Smooth muscle cell (in vitro differentiated cells): ENCODE results near the gene CRELD1. TPM values are rescaled to one million over a fixed set of nuclear protein-coding genes. Genes with fewer than 3 reads are reported as not detected.
"Not testable (repeated sequence)": the region's sequence is repeated elsewhere in the genome, so short reads cannot be mapped to it uniquely, and the experiment has no call there.

Experiments
- DNase-seq: peaks from one replicate; lab custom pipeline; 2025; ENCODE audit not compliant: unreplicated experiment; lab: John Stamatoyannopoulos, UW
- H2AFZ ChIP-seq: fragments of 200-600 bp; sonication (generic); 2 replicates; pipeline ENCODE4 v1.6.0; 2016; ENCODE audit warnings: antibody characterized with exemption, low read depth, mild to moderate bottlenecking
- H3F3A ChIP-seq: fragments of 200-600 bp; sonication (generic); 2 replicates; pipeline ENCODE4 v1.6.0; 2017; ENCODE audit warnings: antibody characterized with exemption, low read depth
- H3K27ac ChIP-seq: fragments of 200-600 bp; sonication (generic); 2 replicates; pipeline ENCODE4 v1.5.1; 2016; ENCODE audit warnings: low read depth, mild to moderate bottlenecking
- H3K27me3 ChIP-seq: fragments of 200-600 bp; sonication (generic); 2 replicates; pipeline ENCODE4 v1.6.1; 2016; ENCODE audit warnings: low read depth, mild to moderate bottlenecking
- H3K36me3 ChIP-seq: fragments of 200-600 bp; sonication (generic); 2 replicates; pipeline ENCODE4 v1.5.1; 2016; ENCODE audit warnings: low read depth
- H3K4me1 ChIP-seq: fragments of 200-600 bp; sonication (generic); 2 replicates; pipeline ENCODE4 v1.5.1; 2016; ENCODE audit warnings: low read depth
- H3K4me2 ChIP-seq: fragments of 200-600 bp; sonication (generic); 2 replicates; pipeline ENCODE4 v1.6.0; 2016; ENCODE audit warnings: mild to moderate bottlenecking
- H3K4me3 ChIP-seq: fragments of 200-600 bp; sonication (generic); 2 replicates; pipeline ENCODE4 v1.5.1; 2016; ENCODE audit warnings: mild to moderate bottlenecking
- H3K79me2 ChIP-seq: fragments of 200-600 bp; sonication (generic); 2 replicates; pipeline ENCODE4 v1.6.0; 2016; ENCODE audit warnings: low read depth, mild to moderate bottlenecking
- H3K9ac ChIP-seq: fragments of 200-600 bp; sonication (generic); 2 replicates; pipeline ENCODE4 v1.6.0; 2016; ENCODE audit warnings: low read depth
- H3K9me3 ChIP-seq: fragments of 200-600 bp; sonication (generic); replicated peaks from 2 replicates; pipeline ENCODE4 v1.5.1; 2016; ENCODE audit warnings: low read depth
- H4K20me1 ChIP-seq: fragments of 200-600 bp; sonication (generic); 2 replicates; pipeline ENCODE4 v1.6.0; 2016; ENCODE audit warnings: low read depth
- CTCF ChIP-seq: fragments of 200-600 bp; sonication (generic); IDR thresholded peaks from 2 replicates; pipeline ENCODE4 v1.5.1; 2017; ENCODE audit warnings: borderline replicate concordance, mild to moderate bottlenecking, antibody characterized with exemption; ENCODE audit not compliant: insufficient read depth, poor library complexity, severe bottlenecking
- WGBS: methylation state at CpG from one replicate; pipeline ENCODE4 v1.1.7; 2016; ENCODE audit warnings: low lambda C conversion rate; 5-methylcytosine and 5-hydroxymethylcytosine counted together
- polyA plus RNA-seq: library from polyadenylated mRNA; unstranded; fragments of >200 nt; fragmentation: Nextera tagmentation; extraction: Ambion mirVana; gene quantifications from 2 replicates; pipeline ENCODE4 v1.2.1, GENCODE V29; 2016
- total RNA-seq: library from RNA; depleted of rRNA; stranded (reverse); fragments of >200 nt; gene quantifications from 2 replicates; pipeline ENCODE4 v1.2.3, GENCODE V29; 2014

The CRELD1 gene
- total and polyA plus RNA-seq, 2 experiments from 2014 or later, result 25.8 to 68.6 TPM

DNA sequence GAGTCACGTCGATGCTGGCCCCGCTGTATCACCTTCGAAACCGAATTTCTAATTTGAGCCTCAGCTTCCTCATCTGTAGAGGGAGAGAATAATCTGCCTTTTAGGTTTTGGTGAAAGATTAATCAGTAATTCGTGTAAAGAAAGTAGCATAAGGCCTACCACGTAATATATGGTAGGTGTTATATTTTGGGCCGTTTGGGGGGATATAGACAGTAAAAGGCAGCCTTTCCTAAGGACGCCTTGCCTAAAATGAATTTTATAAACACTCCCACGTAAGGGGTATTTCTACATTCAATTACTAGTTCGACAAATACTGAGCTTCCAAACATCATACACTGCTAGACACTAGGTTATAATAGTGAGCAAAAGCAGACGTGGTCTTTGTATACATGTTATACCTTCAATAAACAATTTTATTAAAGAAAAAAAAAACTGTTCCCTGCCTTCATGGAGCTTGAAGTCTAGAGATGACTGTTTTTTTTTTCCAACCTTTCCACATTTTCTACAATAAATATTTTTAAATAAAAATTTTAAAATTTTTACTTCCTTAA, 42.5 kb upstream of the CRELD1 start:
- Histone ChIP-seq H2AFZ (peak overlapping the region; percentile 93), H3K9ac (peak overlapping the region; percentile 98), H3K27me3 (no peaks in the 10 kb centered on the region), H3K79me2 (peaks cover 22% of the 10 kb centered on the region), H3K4me2 (peak overlapping the region; percentile 99), H3K4me1 (peaks cover 9% of the 10 kb centered on the region), H3F3A (no peaks in the 10 kb centered on the region), H3K27ac (peak overlapping the region; percentile 82), H3K4me3 (peak overlapping the region; percentile 90), H3K9me3 (no peaks in the 10 kb centered on the region), H3K36me3 (no peaks in the 10 kb centered on the region), H4K20me1 (no peaks in the 10 kb centered on the region)
- WGBS, result 12% methylated on average over 12 of the region's 12 CpGs
- no peak for DNase-seq
- no peak for TF ChIP-seq CTCF

DNA sequence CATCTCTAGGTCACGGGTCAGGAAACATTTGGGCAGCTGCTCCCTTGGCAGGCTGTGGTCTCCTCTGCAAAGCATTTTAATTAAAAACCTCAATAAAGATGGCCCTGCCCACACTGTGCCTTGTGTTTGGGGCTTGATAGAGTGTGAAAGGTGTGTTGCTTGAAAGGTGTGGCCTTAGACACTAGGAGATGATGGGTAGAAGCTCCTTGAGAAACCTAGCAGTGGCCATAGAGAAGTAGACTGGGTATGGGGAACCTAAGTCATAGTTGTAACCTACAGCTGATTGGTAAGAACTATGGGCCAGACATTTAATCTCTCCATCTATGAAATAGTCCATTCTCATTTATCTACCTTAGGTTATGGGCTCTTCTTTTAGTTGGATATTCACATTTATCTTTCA, 39.9 kb upstream of the CRELD1 start:
- Histone ChIP-seq H3K9me3 (no peaks in the 10 kb centered on the region), H3K4me3 (no peak overlapping the region), H3K27me3 (no peaks in the 10 kb centered on the region), H4K20me1 (no peaks in the 10 kb centered on the region), H3K79me2 (peaks cover 22% of the 10 kb centered on the region), H3K4me1 (peaks cover 9% of the 10 kb centered on the region), H3K4me2 (no peak overlapping the region), H3K36me3 (no peaks in the 10 kb centered on the region), H3K9ac (no peak overlapping the region), H3F3A (no peaks in the 10 kb centered on the region), H3K27ac (peak overlapping the region; percentile 40), H2AFZ (no peak overlapping the region)
- DNase-seq, result no peak
- 100% methylated on average over 1 of the region's 1 CpG for WGBS
- no peak for TF ChIP-seq CTCF

DNA sequence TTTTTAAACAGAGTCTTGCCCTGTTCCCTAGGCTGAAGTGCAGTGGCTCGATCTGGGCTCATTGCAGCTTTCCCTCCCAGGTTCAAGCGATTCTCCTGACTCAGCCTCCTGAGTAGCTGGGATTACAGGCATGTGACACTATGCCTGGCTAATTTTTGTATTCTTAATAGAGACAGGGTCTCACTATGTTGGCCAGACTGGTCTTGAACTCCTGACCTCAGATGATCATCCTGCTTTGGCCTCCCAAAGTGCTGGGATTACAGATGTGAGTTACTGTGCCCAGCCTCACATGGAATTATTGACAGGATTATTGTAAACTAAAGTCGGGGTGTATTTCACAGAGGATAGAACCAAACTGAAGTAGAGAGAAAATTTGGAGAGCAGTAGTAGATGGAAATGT, 37.9 kb upstream of the CRELD1 start:
- H3K4me2 ChIP-seq, H3F3A ChIP-seq, H3K36me3 ChIP-seq, H3K4me1 ChIP-seq, H3K9me3 ChIP-seq, H4K20me1 ChIP-seq, H2AFZ ChIP-seq, H3K4me3 ChIP-seq, H3K27me3 ChIP-seq, DNase-seq, H3K9ac ChIP-seq, H3K27ac ChIP-seq: not testable (repeated sequence)
- H3K79me2 ChIP-seq, result peaks cover 19% of the 10 kb centered on the region
- 98% methylated on average over 3 of the region's 3 CpGs for WGBS

GRCh38 chr3:9896755-9897407, 36.8 kb upstream of the CRELD1 start:
- H3K4me2 ChIP-seq, H3F3A ChIP-seq, H3K36me3 ChIP-seq, H3K9me3 ChIP-seq, H3K9ac ChIP-seq, H3K27ac ChIP-seq, H3K4me1 ChIP-seq, H3K27me3 ChIP-seq, H3K4me3 ChIP-seq, H4K20me1 ChIP-seq, H2AFZ ChIP-seq, H3K79me2 ChIP-seq, DNase-seq: not testable (repeated sequence)
- WGBS, result 99% methylated on average over 10 of the region's 10 CpGs
